ENCODE results near the gene IST1. TPM values are rescaled to one million over a fixed set of nuclear protein-coding genes. Genes with fewer than 3 reads are reported as not detected.

The IST1 gene
- total and polyA plus RNA-seq, 10 of the 15 experiments (the other 5 are each of a cell fraction or from before 2014, with no cell fraction given) = 97.3 to 293 (median 138) TPM

DNA sequence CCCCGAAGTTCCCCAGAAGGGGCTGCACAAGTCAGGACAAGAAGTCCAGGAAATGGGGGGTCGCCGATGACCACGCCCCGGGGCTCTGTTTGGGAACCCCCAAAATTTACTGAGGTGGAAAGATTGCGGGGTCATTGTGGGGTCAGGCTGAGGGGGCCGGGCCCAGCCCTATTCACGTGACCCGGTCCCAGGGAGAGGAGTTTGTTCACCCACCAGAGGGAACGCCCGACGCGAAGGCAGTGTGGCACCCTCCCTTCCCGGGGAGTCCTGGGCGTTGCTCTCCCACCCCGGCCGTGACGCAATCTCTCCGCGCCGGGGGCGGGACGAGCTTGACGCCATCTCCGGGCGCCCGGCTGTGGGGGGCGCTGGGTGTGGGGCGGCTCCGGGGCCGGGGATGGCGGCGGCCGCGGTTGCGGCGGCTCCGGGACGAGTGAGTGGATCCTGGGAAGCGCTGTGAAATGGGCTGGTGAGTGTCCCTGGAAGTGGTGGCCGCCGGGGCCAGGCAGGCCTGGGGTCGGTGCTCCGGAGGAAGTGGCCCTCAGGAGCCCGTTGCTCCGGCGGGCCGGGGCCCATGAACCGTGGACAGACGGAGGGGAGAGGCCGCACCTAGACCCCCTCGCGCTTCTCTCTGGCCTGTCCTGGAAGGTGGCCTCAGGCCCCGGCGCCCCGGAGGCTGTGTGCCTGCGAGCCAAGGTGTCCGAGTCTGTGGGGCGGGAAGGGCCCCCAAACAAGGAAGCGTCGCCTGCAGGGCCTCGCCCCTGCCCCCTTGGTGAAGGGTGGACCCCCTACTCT lies 49.5 kb upstream of the IST1 start, which contains the start of gene ATXN1L (continued):
- TF ChIP-seq MYC (IDR thresholded peaks at IDR 0.05; ENCODE audit: insufficient read depth, insufficient read length, insufficient replicate concordance, low read length, severe bottlenecking) (no peak), HCFC1 (IDR thresholded peaks at IDR 0.05; ENCODE audit: low read length) (peak; percentile 81), EED (IDR thresholded peaks at IDR 0.05; ENCODE audit: low read depth) (peak; percentile 43), RBBP5 (conservative IDR thresholded peaks at IDR 0.05) (no peak), IRF4 (IDR thresholded peaks at IDR 0.05; ENCODE audit: low read depth, low read length) (no peak), TCF3 (IDR thresholded peaks at IDR 0.05; ENCODE audit: borderline replicate concordance, insufficient read depth, low read depth, low read length) (0 out of 2 replicates have a peak, but pooled peaks have one; percentile 24), POU2F2 (IDR thresholded peaks at IDR 0.05; ENCODE audit: borderline replicate concordance, low read depth, low read length) (peak; percentile 78; the same call in 2 of the 3 replicates), TCF7 (IDR thresholded peaks at IDR 0.05; ENCODE audit: borderline replicate concordance) (no peak), ZSCAN29 (IDR thresholded peaks at IDR 0.05) (no peak), ATF7 (IDR thresholded peaks at IDR 0.05; ENCODE audit: low read depth) (no peak; the same call in none of the 2 replicates), NFIC (IDR thresholded peaks at IDR 0.05; ENCODE audit: low read depth, low read length) (peak; percentile 78; the same call in 1 of the 2 replicates), CBX3 (IDR thresholded peaks at IDR 0.05; ENCODE audit: borderline replicate concordance, low read depth) (no peak), NR2F1 (conservative IDR thresholded peaks at IDR 0.05) (peak; percentile 90), FOS (IDR thresholded peaks at IDR 0.05; ENCODE audit: borderline replicate concordance, extremely low read depth, insufficient read length) (no peak), NR2C1 (IDR thresholded peaks at IDR 0.05) (peak; percentile 66; the same call in 1 of the 2 replicates), FOXM1 (IDR thresholded peaks at IDR 0.05; ENCODE audit: low read depth, low read length) (peak; percentile 51; the same call in 1 of the 2 replicates)
- TF ChIP-seq, protein P1, sequence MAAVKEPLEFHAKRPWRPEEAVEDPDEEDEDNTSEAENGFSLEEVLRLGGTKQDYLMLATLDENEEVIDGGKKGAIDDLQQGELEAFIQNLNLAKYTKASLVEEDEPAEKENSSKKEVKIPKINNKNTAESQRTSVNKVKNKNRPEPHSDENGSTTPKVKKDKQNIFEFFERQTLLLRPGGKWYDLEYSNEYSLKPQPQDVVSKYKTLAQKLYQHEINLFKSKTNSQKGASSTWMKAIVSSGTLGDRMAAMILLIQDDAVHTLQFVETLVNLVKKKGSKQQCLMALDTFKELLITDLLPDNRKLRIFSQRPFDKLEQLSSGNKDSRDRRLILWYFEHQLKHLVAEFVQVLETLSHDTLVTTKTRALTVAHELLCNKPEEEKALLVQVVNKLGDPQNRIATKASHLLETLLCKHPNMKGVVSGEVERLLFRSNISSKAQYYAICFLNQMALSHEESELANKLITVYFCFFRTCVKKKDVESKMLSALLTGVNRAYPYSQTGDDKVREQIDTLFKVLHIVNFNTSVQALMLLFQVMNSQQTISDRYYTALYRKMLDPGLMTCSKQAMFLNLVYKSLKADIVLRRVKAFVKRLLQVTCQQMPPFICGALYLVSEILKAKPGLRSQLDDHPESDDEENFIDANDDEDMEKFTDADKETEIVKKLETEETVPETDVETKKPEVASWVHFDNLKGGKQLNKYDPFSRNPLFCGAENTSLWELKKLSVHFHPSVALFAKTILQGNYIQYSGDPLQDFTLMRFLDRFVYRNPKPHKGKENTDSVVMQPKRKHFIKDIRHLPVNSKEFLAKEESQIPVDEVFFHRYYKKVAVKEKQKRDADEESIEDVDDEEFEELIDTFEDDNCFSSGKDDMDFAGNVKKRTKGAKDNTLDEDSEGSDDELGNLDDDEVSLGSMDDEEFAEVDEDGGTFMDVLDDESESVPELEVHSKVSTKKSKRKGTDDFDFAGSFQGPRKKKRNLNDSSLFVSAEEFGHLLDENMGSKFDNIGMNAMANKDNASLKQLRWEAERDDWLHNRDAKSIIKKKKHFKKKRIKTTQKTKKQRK (IDR thresholded peaks at IDR 0.05; ENCODE audit: low read depth, low read length) = no peak
- TF ChIP-seq, protein P2, sequence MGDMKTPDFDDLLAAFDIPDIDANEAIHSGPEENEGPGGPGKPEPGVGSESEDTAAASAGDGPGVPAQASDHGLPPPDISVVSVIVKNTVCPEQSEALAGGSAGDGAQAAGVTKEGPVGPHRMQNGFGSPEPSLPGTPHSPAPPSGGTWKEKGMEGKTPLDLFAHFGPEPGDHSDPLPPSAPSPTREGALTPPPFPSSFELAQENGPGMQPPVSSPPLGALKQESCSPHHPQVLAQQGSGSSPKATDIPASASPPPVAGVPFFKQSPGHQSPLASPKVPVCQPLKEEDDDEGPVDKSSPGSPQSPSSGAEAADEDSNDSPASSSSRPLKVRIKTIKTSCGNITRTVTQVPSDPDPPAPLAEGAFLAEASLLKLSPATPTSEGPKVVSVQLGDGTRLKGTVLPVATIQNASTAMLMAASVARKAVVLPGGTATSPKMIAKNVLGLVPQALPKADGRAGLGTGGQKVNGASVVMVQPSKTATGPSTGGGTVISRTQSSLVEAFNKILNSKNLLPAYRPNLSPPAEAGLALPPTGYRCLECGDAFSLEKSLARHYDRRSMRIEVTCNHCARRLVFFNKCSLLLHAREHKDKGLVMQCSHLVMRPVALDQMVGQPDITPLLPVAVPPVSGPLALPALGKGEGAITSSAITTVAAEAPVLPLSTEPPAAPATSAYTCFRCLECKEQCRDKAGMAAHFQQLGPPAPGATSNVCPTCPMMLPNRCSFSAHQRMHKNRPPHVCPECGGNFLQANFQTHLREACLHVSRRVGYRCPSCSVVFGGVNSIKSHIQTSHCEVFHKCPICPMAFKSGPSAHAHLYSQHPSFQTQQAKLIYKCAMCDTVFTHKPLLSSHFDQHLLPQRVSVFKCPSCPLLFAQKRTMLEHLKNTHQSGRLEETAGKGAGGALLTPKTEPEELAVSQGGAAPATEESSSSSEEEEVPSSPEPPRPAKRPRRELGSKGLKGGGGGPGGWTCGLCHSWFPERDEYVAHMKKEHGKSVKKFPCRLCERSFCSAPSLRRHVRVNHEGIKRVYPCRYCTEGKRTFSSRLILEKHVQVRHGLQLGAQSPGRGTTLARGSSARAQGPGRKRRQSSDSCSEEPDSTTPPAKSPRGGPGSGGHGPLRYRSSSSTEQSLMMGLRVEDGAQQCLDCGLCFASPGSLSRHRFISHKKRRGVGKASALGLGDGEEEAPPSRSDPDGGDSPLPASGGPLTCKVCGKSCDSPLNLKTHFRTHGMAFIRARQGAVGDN (IDR thresholded peaks at IDR 0.05) = 0 out of 2 replicates have a peak, but pooled peaks have one; percentile 45
- TF ChIP-seq, protein P3, sequence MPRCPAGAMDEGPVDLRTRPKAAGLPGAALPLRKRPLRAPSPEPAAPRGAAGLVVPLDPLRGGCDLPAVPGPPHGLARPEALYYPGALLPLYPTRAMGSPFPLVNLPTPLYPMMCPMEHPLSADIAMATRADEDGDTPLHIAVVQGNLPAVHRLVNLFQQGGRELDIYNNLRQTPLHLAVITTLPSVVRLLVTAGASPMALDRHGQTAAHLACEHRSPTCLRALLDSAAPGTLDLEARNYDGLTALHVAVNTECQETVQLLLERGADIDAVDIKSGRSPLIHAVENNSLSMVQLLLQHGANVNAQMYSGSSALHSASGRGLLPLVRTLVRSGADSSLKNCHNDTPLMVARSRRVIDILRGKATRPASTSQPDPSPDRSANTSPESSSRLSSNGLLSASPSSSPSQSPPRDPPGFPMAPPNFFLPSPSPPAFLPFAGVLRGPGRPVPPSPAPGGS (IDR thresholded peaks at IDR 0.05; ENCODE audit: borderline replicate concordance, insufficient read depth, low read depth, low read length, poor library complexity, severe bottlenecking) = peak; percentile 51
- TF ChIP-seq, protein P4, sequence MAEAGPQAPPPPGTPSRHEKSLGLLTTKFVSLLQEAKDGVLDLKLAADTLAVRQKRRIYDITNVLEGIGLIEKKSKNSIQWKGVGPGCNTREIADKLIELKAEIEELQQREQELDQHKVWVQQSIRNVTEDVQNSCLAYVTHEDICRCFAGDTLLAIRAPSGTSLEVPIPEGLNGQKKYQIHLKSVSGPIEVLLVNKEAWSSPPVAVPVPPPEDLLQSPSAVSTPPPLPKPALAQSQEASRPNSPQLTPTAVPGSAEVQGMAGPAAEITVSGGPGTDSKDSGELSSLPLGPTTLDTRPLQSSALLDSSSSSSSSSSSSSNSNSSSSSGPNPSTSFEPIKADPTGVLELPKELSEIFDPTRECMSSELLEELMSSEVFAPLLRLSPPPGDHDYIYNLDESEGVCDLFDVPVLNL (IDR thresholded peaks at IDR 0.05; ENCODE audit: low read depth, low read length) = no peak

Measured in GM12878 (cell line).